ENCODE data around the gene MEIOC. TPM values are rescaled to one million over a fixed set of nuclear protein-coding genes. Genes with fewer than 3 reads are reported as not detected.
"Not testable (repeated sequence)": the region's sequence is repeated elsewhere in the genome, so short reads cannot be mapped to it uniquely, and the experiment has no call there.

The MEIOC gene
- total RNA-seq, 1 donor from 2014 or later = not detected

GRCh38 chr17:44647736-44648135 lies 8.5 kb upstream of the MEIOC start:
- no peak for DNase-seq (ENCODE audit: low spot score)

- no peak for DNase-seq (ENCODE audit: low spot score)
Measured at GRCh38 chr17:44648963-44649362, 7.3 kb upstream of the MEIOC start.

GRCh38 chr17:44651228-44651627 lies 5.0 kb upstream of the MEIOC start:
- DNase-seq (ENCODE audit: low spot score) = no peak

DNA sequence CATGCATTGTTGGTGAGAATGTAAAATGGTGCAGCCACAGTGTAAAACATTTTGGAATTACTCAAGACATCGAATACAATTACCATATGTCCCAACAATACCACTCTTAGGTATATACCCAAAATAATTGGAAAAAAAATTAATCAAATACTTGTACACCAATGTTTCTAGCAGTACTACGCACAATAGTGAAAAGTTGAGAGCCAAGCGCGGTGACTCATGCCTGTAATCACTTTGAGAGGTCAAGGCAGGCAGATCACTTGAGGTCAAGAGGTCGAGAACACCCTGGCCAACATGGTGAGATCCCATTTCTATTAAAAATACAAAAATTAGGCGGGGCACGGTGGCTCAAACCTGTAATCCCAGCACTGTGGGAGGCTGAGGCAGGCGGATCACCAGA lies 3.5 kb upstream of the MEIOC start:
- DNase-seq (ENCODE audit: low spot score) = no peak

DNA sequence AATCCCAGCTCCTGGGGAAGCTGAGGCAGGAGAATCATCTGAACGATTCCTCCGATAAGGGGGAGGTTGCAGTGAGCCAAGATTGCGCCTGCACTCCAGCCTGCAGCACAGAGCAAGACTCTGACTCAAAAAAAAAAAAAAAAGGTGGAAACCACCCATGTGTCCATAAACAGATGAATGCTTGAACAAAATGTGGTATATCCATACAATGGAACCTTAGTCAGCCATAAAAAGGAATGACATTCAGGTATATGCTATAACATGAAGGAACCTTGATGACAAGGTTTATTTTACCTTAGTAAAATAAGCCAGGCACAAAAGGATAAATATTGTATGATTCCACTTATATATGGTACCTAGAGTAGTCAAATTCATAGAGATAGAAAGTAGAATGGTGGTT lies 2.9 kb upstream of the MEIOC start:
- no peak for DNase-seq (ENCODE audit: low spot score)

DNA sequence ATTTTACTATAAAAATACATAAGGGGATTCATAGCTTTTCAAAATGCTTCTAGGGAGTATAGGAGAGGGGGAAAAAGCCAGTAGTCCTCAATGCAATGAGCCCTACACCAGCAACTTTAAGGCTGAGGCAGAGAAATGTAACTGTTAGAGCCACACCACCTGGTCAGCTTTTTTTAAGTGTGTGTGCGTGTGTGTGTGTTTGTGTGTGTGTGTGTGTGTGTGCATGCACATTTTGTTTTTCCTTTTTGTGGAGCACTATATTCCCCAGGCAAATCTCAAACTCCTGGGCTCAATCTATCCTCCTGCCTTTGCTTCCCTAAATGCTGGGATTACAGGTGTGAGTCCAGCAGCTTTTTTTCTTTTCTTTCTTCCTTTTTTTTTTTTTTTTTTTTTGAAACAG lies 2.3 kb upstream of the MEIOC start:
- DNase-seq (ENCODE audit: low spot score) = no peak

DNA sequence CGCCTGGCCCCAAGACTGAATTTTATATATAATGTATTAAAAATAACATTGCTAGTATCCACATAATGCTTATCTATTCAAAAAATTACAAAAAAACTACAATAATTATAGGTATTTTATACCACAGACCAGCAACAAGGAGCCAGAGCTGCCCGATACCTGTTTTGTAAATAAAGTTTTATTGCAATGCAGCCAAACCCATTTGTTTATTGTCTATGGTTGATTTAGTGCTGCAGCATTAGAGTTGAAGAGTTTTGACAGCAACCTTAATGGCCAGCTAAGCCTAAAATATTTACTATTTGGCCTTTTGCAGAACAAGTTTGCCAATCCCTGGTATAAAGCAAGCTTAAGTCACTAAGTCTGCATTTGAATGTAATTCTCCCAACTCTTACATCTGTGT lies 5.6 kb downstream of the MEIOC start:
- DNase-seq (ENCODE audit: low spot score) = no peak

DNA sequence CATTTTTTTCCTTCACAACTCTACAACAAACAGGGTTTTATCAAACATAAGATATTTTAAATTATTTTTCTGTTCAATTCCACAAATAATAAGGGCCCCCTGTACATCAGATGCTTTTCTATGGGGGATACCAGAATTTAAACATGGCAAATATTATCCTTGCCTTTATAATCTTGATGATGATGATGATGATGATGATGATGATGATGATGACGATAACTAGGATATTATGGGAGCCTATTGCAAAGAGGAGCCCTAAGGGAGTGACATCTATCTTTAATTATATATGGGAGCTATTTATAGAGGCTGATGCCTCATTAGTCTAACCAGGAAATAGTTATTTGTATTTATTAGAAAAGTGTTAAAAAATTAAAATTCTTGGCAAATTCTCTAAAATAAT lies 6.8 kb downstream of the MEIOC start:
- DNase-seq (ENCODE audit: low spot score) = no peak

DNA sequence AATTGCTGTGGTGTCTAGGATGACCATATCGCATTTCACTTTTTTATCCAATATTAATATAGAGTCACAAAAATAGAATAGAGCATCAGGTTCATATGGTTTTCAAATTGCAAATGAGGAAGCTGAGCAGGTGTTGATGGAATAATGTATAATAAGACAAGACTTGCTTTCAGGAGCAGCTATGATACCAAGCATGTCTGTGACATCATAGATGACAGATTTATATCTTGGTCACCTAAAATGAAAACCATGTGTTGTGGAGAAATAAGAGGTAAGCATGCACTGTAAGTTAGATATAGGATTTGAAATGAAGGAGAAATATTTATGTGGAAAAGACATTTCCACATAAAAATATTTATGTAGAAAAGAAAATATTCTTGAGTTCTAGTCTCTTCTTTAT lies 8.6 kb downstream of the MEIOC start:
- DNase-seq (ENCODE audit: low spot score) = no peak

DNA sequence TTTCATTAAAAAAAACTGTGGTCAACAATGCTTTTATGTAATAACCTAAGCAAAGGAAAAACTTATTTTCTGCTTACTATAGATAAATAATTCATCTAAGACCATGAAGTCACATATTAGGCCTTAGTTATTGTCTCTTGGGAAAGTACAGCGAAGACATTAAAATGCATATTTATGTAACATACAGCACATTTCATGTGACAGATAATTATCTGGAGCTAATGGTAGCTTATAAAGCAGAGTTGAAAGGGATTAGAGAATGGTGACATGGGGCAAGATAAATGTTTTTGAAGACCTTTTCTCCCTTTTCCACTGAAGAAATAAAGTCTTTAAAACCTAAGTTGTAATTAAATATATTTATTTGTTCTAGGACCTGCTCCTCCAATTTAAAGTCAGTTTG lies 9.7 kb downstream of the MEIOC start:
- no peak for DNase-seq (ENCODE audit: low spot score)

DNA sequence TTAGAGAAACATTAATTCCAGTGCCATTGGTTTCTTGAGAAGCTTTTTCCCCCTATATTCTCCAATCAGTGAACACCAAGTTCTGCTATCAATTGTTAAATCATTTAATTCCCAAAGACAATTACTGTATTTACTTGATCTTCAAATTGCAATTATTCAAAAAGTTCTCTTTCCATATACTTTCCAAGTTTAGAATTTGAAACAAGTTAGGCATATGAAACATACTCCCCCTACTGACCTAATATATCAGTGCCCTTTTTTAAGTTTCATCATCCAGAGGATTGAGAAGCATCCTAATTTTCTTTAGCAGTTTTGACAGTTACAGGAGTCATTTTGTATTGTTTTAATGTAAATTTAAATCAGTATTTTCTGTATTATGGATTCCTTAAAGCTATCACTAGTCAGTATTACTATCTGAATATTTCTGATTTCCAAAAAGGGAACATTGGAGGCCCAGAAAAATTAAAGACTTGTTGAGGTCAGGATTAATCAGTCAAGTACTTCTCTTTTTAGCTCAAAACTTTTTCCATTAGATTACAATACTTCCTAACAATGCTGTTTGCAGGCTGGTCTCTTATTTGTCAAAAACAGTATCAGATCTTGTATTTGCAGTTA lies 16.3 kb downstream of the MEIOC start:
- no peak for DNase-seq (ENCODE audit: low spot score)

DNA sequence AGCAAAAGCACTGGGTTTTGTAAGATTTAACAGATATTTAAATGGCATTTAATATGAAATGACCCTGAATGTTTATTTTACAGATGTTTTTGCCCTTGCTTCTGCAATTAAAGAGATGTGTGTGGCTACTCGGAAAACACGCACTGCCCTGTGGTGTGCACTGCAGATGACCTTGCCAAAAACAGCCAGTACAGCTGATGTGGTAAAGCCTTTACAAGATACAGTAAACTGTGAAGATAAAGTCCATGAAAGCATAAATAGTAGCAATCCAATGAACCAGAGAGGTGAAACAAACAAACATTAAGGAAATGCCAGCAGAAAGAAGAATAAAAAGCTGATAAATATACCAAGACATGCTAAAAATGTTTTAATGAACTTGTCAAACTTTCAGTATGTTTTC lies 17.6 kb downstream of the MEIOC start:
- no peak for DNase-seq (ENCODE audit: low spot score)

GRCh38 chr17:44677136-44677535 lies 20.9 kb downstream of the MEIOC start:
- no peak for DNase-seq (ENCODE audit: low spot score)

- not testable (repeated sequence) for DNase-seq (ENCODE audit: low spot score)
Measured at GRCh38 chr17:44683303-44683702, 27.0 kb downstream of the MEIOC start.

DNA sequence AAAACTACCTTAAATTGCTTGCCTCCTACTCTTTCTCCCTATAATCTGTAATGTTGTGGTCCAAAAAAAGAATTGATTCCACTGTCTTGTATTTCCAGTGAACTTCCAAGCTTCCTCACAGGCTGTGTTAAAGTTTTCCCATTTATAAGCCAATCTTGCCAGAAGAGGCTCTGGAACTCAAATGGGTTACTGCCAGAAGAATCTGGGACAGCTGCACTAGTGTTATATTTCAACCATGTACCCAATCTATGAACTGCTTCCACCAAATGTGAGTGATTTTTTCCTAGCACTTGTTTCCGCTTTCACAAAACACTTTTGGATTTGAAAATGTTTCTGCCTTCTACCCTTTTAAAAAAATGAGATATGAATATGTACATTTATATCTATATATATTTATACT lies 31.5 kb downstream of the MEIOC start:
- DNase-seq (ENCODE audit: low spot score) = no peak

- no peak for DNase-seq (ENCODE audit: low spot score)
Measured at GRCh38 chr17:44688200-44688599, 31.9 kb downstream of the MEIOC start.

DNA sequence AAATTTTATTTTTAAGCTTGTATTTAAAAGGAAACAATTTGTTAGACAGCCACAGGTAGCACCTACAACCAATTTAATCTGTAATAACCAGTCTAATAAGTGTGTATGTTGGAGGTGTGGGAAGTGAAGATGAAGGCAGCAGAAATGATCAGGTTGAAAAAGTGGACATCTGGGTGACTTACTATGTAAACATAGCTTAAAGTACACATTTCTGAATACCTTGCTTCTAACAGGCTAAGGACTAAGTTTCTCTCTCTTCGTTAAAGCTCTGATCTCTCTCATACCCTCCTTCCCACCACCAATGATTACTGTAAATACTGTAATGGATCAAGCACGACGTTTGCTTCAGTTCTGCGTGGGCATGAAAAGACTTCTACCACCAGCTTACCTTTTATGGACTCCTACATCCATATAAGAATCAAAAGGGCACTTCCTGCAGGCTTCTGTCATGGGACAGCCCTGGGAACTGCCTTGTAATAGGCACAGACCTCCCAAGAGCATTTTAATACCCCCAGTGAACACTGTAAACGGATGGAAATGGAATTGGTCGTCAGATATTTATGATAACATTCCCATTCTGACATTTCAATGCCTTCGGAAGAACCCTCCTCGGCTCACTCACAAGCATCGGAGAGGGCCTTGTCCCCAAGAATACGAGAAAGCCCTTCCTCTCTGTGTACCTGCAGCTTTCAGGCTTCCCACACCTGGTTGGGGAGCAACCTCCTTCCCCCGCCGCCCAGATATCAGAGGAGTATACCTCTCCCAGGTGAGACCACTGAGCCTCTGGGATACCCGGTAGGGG lies 32.6 kb downstream of the MEIOC start:
- DNase-seq (ENCODE audit: low spot score) = no peak

DNA sequence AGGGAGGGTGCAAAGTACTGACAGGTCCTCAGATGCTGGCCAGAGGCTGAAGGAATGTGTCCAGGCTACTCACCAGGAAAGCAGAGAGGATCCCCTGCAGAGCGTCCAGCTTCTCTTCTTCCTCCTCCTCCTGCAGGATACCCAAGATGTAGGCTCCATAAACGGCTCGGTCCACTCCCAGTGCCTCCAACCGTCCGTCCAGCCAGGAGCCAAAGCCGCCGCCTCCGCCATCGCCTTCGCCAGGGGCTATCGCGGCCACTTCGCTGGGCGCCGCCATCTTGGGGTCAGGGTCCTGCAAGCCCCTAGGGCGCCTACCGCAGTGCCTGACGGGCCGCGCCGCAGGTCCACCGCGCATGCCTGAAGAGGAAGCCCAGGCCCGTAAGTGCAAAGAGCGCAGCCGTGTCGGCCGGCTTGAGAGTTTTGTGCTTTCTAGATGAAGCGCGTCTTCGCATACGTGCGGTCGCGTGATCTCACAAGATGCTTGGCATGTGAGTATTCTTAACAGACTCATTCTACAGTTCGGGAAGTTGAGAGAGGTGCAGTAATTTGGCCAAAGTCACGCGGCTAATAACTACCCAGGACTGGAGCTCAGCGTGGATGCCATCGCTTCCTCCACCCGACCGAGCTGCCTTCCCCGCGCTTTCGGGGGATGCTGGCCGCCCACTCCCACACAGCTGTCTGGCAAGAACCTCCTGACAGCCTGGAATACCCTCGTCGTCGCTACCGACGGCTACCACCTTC lies 33.4 kb downstream of the MEIOC start, which contains the start of gene CCDC43:
TSS of gene CCDC43 (minus strand) at position 300 of the 741 bp plus-strand sequence. CDS start at position 277, 23 bp downstream.
- DNase-seq (ENCODE audit: low spot score) = peak; percentile 91

GRCh38 chr17:44690746-44691306 lies 34.6 kb downstream of the MEIOC start:
- not testable (repeated sequence) for DNase-seq (ENCODE audit: low spot score)

GRCh38 chr17:44693609-44694008 lies 37.3 kb downstream of the MEIOC start:
- no peak for DNase-seq (ENCODE audit: low spot score)

DNA sequence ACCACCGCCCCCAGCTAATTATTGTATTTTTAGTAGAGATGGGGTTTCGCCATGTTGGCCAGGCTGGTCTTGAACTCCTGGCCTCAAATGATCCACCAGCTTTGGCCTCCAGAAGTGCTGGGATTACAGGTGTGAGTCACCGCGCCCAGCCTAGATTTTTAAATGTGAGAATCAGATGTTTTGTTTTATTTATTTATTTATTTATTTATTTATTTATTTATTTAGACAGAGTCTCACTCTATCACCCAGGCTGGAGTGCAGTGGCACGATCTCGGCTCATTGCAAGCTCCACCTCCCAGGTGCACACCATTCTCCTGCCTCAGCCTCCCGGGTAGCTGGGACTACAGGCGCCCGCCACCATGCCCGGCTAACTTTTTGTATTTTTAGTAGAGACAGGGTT lies 44.0 kb downstream of the MEIOC start:
- DNase-seq (ENCODE audit: low spot score) = not testable (repeated sequence)

DNA sequence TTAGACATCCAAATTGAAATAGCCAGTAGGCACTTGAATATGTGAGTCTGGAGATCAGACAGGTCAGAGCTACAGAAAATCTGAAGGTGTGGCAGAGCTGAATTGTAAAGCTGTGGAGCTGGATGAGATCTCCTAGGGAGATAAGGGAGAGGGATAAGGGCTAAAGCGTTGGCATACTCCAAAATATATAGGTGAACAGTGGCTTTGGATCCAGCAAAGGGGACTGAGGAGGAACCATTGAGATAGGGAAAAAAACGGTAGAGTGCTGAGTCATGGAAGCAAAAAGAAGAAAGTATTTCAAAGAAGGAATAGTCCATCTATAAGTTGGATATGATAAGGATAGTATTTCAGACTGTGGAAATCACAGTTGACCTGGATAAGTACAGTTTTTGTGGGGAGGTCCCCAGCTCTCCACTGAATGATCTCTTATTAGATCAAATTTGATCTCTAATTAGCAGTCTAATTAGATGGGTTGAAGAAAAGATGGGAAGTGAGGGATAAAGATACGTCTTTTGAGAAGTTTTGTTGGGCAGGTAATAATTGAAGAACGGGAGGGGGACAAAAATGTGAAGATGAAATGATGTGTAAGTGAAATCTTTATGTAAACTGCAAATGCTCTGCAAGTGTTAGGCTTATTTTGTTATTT lies 51.6 kb downstream of the MEIOC start:
- DNase-seq (ENCODE audit: low spot score) = no peak
